DOHH2 (cell line): ENCODE measurements around the gene ABCC11.

Experiments
- H3F3A ChIP-seq: fragments of 200-600 bp; sonication (generic), shearing (Covaris generic); 2 replicates; pipeline ENCODE4 v1.6.0; 2016; ENCODE audit warnings: antibody characterized with exemption, mild to moderate bottlenecking; ENCODE audit not compliant: control insufficient read depth, insufficient read depth
- H3K27ac ChIP-seq: fragments of 200-600 bp; sonication (generic); 2 replicates; pipeline ENCODE4 v1.5.1; 2014; ENCODE audit warnings: low read depth, mild to moderate bottlenecking, low read length, moderate library complexity
- H3K27me3 ChIP-seq: fragments of 200-600 bp; sonication (generic); 2 replicates; pipeline ENCODE4 v1.6.1; 2014; ENCODE audit warnings: mild to moderate bottlenecking, low read length, mixed read lengths; ENCODE audit not compliant: control insufficient read depth
- H3K36me3 ChIP-seq: fragments of 200-600 bp; sonication (generic); 2 replicates; pipeline ENCODE4 v1.6.1; 2014; ENCODE audit warnings: mild to moderate bottlenecking, low read length, moderate library complexity, mixed read lengths; ENCODE audit not compliant: control insufficient read depth
- H3K4me1 ChIP-seq: fragments of 200-600 bp; sonication (generic); 2 replicates; pipeline ENCODE4 v1.6.1; 2014; ENCODE audit warnings: mild to moderate bottlenecking, low read length, mixed read lengths; ENCODE audit not compliant: control insufficient read depth
- H3K4me2 ChIP-seq: fragments of 200-600 bp; sonication (generic); 2 replicates; pipeline ENCODE4 v1.6.0; 2014; ENCODE audit warnings: mild to moderate bottlenecking, low read length, moderate library complexity
- H3K4me3 ChIP-seq: fragments of 200-600 bp; sonication (generic); 2 replicates; pipeline ENCODE4 v1.5.1; 2014; ENCODE audit warnings: mild to moderate bottlenecking, low read length, mixed read lengths
- H3K79me2 ChIP-seq: fragments of 200-600 bp; sonication (generic); 2 replicates; pipeline ENCODE4 v1.6.1; 2014; ENCODE audit warnings: mild to moderate bottlenecking, low read length, mixed read lengths; ENCODE audit not compliant: control insufficient read depth
- H3K9me2 ChIP-seq: fragments of 200-600 bp; sonication (generic); replicated peaks from 2 replicates; pipeline ENCODE4 v1.6.1; 2014; ENCODE audit warnings: mild to moderate bottlenecking, low read length, mixed read lengths; ENCODE audit not compliant: control insufficient read depth
- H3K9me3 ChIP-seq: fragments of 200-600 bp; sonication (generic); 2 replicates; pipeline ENCODE4 v1.6.1; 2014; ENCODE audit warnings: antibody characterized with exemption, low read length, mixed read lengths; ENCODE audit not compliant: control insufficient read depth, insufficient read depth
- H4K20me1 ChIP-seq: fragments of 200-600 bp; sonication (generic); 2 replicates; pipeline ENCODE4 v1.6.0; 2014; ENCODE audit warnings: low read depth, mild to moderate bottlenecking, antibody characterized with exemption, low read length, moderate library complexity; ENCODE audit not compliant: control insufficient read depth, insufficient read depth
- CTCF ChIP-seq: fragments of 200-600 bp; sonication (generic); IDR thresholded peaks from one replicate; pipeline ENCODE4 v1.5.1; 2014; ENCODE audit warnings: antibody characterized with exemption, mild to moderate bottlenecking, low read depth, low read length; ENCODE audit not compliant: poor library complexity, severe bottlenecking
- EZH2phosphoT487 ChIP-seq: fragments of 200-600 bp; sonication (generic); IDR thresholded peaks from 2 replicates; pipeline ENCODE4 v1.6.1; 2017; ENCODE audit warnings: borderline replicate concordance, mild to moderate bottlenecking, antibody characterized with exemption, low read length, moderate library complexity, mixed read lengths

ABCC11 gene

GRCh38 chr16:48284772-48285409 lies 37.6 kb upstream of the ABCC11 start:
- Histone ChIP-seq H3K4me3 (no peak overlapping the region), H3F3A (no peaks in the 10 kb centered on the region), H3K79me2 (no peaks in the 10 kb centered on the region), H3K36me3 (peaks cover 39% of the 10 kb centered on the region), H3K9me2 (no peaks in the 10 kb centered on the region), H3K9me3 (peaks cover 6% of the 10 kb centered on the region; the same call in 1 of the 2 replicates), H3K4me1 (no peaks in the 10 kb centered on the region), H3K27ac (no peak overlapping the region), H3K4me2 (no peak overlapping the region), H4K20me1 (no peaks in the 10 kb centered on the region), H3K27me3 (no peaks in the 10 kb centered on the region)
- TF ChIP-seq CTCF = no peak
- TF ChIP-seq EZH2phosphoT487 = no peak

GRCh38 chr16:48282636-48283263 lies 35.4 kb upstream of the ABCC11 start:
- H4K20me1 ChIP-seq = no peaks in the 10 kb centered on the region
- no peaks in the 10 kb centered on the region for H3K79me2 ChIP-seq
- no peaks in the 10 kb centered on the region for H3K4me1 ChIP-seq
- H3K27me3 ChIP-seq = no peaks in the 10 kb centered on the region
- no peak overlapping the region for H3K4me2 ChIP-seq
- H3K9me3 ChIP-seq = peaks cover 6% of the 10 kb centered on the region; the same call in 1 of the 2 replicates
- H3K4me3 ChIP-seq = no peak overlapping the region
- no peaks in the 10 kb centered on the region for H3K9me2 ChIP-seq
- H3F3A ChIP-seq = no peaks in the 10 kb centered on the region
- peaks cover 45% of the 10 kb centered on the region for H3K36me3 ChIP-seq
- no peak overlapping the region for H3K27ac ChIP-seq
- TF ChIP-seq CTCF (no peak), EZH2phosphoT487 (no peak)

GRCh38 chr16:48280546-48280945 lies 33.2 kb upstream of the ABCC11 start:
- H3K27me3 ChIP-seq = no peaks in the 10 kb centered on the region
- H3K4me2 ChIP-seq = no peak overlapping the region
- no peaks in the 10 kb centered on the region for H3K9me3 ChIP-seq
- H3K9me2 ChIP-seq = no peaks in the 10 kb centered on the region
- no peak overlapping the region for H3K27ac ChIP-seq
- TF ChIP-seq CTCF (no peak), EZH2phosphoT487 (no peak)
- H4K20me1 ChIP-seq = no peaks in the 10 kb centered on the region
- H3K36me3 ChIP-seq = peaks cover 44% of the 10 kb centered on the region
- no peaks in the 10 kb centered on the region for H3K4me1 ChIP-seq
- no peak overlapping the region for H3K4me3 ChIP-seq
- no peaks in the 10 kb centered on the region for H3F3A ChIP-seq
- no peaks in the 10 kb centered on the region for H3K79me2 ChIP-seq
